Measurements from ENCODE around the gene KCNS1. TPM values are rescaled to one million over a fixed set of nuclear protein-coding genes. Genes with fewer than 3 reads are reported as not detected.
A peak's percentile ranks its signal among the peaks of the same experiment; 100 is the strongest.

KCNS1 gene
- total RNA-seq, 1 donor = 0.18 TPM

- DNase-seq (ENCODE audit: low read depth) = no peak
- TF ChIP-seq CTCF (IDR thresholded peaks at IDR 0.05; ENCODE audit: insufficient read depth, low read length) = no peak
- no peak overlapping the region for H3K4me3 ChIP-seq (ENCODE audit: low read depth, low read length)
Observed at GRCh38 chr20:45115386-45115774, 14.5 kb upstream of the KCNS1 start.

- no peak within 1 kb of the TSS for H3K4me3 ChIP-seq (ENCODE audit: low read depth, low read length)
- no peak for TF ChIP-seq CTCF (IDR thresholded peaks at IDR 0.05; ENCODE audit: insufficient read depth, low read length)
- DNase-seq (ENCODE audit: low read depth) = no peak
Observed at GRCh38 chr20:45114465-45115385, 13.8 kb upstream of the KCNS1 start, which contains the start of gene WFDC5. Gene WFDC5, minus strand, starts transcription at chr20:45115174. Its CDS starts 91 bp downstream, at chr20:45115083.

- H3K4me3 ChIP-seq (ENCODE audit: low read depth, low read length) = no peak overlapping the region
- TF ChIP-seq CTCF (IDR thresholded peaks at IDR 0.05; ENCODE audit: insufficient read depth, low read length) = no peak
- no peak for DNase-seq (ENCODE audit: low read depth)
Observed at GRCh38 chr20:45113865-45114264, 12.9 kb upstream of the KCNS1 start.

GRCh38 chr20:45112754-45113153 lies 11.8 kb upstream of the KCNS1 start:
- no peak overlapping the region for H3K4me3 ChIP-seq (ENCODE audit: low read depth, low read length)
- TF ChIP-seq CTCF (IDR thresholded peaks at IDR 0.05; ENCODE audit: insufficient read depth, low read length) = no peak
- no peak for DNase-seq (ENCODE audit: low read depth)

GRCh38 chr20:45111799-45112471 lies 11.0 kb upstream of the KCNS1 start:
- DNase-seq (ENCODE audit: low read depth) = no peak
- no peak overlapping the region for H3K4me3 ChIP-seq (ENCODE audit: low read depth, low read length)
- peak; percentile 43 for TF ChIP-seq CTCF (IDR thresholded peaks at IDR 0.05; ENCODE audit: insufficient read depth, low read length)

GRCh38 chr20:45111285-45111684 lies 10.4 kb upstream of the KCNS1 start:
- DNase-seq (ENCODE audit: low read depth) = no peak
- TF ChIP-seq CTCF (IDR thresholded peaks at IDR 0.05; ENCODE audit: insufficient read depth, low read length) = no peak
- H3K4me3 ChIP-seq (ENCODE audit: low read depth, low read length) = no peak overlapping the region

Data from fibroblast of the aortic adventitia (primary cell).